Stimulated activated CD8-positive, alpha-beta memory T cell treated with anti-CD3 and anti-CD28 coated beads, Interleukin-12 subunit alpha, Interleukin-12 subunit beta, amount 100 ng/mL, for 4 hours (primary cell): Measurements from ENCODE around the gene FKRP.

Experiments
- DNase-seq: peaks from one replicate; pipeline ENCODE4 v3.0.0-alpha.2; 2020; ENCODE audit warnings: low read depth

Gene FKRP

DNA sequence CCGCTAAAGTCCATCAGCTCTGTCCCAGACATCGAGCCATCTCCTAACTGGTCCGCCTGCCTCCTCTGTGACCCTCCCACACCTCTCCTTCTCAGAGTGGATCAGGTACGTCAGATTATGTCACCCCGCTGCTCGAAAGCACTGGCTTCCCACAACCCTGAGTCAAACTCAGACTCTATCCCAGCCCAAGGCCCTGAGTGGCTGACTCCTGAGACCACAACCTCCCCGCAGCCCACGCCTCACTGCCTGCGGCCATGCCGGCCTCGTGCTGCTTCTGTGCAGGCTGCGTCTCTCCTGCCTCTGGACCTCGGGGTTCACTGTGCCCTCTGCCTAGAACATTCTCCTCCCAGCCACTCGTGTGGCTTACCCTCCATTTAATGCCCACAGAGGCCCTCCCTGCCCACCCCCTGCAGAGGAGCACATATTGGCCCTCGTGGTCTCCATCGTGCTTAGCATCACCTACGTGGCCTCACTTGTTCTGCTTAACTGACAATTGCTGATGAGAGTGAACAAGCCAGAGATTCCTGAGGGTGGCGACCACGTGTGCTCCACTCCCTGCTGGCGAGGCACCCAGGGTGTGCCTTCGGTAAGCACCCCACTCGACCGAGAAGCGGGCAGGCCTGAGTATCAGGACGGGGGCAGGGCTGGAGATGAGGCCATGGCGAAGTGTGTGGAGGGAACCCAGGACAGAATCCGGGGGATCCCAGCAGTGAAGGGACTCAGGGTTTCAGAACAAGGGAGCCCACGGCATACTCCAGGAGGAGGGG is 13.5 kb upstream of the FKRP start:
- no peak for DNase-seq

DNA sequence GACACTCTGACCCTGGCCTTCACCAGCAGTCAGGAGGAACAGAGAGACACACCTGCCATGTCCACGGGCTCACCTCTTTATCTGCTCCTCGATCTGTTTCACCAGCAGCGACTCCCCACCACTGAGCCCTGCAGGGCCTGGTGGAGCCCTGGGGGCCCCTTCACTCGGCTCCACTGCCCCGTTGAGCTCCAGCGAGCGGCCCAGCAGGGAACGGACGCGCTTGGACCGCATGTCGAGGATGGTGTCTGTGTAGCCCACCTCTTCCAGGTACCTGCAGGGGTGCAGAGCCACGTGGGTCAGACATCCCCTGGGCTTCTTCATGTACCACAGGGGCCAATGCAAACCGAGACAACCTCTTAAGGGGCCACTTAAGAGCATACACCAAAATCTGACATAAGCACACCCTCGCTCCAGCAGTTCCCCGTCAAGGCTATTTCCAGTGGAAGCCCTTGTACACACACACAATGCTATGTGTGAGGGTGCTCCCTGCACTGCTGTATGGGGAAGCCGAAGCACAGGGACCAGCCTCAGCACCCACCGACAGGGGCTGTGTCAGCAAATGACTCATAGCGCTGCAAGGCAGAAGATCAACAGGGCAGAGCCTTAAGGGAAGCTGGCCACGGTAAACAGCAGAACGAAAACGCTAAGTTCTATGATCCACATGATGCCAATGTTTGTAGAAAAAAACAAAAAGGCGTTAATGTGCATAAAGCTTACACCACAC is 12.7 kb upstream of the FKRP start:
- DNase-seq: no peak

DNA sequence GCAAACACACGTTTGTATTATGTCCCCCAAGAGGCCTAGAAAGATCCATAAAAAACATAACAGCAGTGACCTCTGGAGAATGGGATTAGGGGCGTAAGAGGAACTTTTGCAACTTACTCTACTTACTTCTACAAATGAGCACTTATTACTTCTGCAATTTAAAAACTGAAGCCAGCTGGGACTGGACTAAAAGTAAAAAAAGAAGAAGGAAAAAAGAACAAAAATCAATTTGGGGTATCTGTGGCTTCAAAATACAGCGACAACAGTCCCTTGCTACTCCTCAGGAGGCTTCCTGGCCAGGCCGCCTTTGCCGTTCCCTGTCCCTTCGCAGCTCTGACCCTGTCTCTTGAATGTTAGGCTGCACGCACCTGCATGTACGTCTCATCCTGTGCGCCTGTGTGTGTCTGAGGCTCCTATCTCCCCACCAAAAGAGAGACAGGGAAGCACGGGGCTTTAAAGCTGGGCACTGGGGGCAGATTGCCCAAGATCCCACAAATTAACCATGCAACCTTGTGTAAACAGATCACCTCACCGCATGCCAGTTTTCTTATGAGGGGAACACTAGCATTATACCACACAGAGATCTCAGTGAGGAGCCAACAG is 12.1 kb upstream of the FKRP start:
- no peak for DNase-seq

DNA sequence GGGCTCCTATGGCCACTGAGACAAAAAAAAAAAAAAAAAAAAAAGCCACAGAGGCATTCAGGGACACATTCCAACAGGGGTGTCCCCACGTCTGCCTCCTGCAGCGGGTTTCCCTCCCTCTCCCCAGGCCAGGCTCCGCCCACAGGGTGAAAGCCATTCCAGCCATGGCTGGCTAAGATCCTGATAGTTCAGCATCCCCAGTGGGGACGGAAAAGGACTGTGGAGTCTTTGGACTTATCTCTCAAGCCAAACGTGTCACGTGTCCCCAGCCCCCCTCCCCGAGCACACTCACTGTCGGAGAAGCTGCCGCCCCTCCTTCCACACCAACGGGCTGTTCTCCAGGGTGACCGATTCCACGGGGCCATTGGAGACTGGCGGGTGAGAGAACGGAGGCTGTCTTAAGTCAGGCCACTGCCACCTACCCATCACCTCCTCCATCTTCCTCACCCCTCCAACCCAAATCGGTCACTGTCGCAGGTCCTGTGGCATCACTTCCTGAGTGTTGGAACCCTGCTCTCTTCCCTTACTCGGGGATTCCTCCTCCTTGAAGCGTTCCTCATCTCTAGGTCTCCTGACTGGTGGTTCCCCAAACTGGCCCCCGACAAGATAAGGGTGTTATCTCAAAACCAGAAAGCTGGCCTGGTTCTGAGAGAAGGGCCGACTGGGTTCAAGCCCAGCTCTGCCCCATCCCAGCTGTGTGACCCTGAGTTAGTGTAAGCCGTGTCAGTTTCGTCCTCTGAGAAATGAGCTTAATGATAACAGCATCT is 9.1 kb upstream of the FKRP start:
- no peak for DNase-seq

DNA sequence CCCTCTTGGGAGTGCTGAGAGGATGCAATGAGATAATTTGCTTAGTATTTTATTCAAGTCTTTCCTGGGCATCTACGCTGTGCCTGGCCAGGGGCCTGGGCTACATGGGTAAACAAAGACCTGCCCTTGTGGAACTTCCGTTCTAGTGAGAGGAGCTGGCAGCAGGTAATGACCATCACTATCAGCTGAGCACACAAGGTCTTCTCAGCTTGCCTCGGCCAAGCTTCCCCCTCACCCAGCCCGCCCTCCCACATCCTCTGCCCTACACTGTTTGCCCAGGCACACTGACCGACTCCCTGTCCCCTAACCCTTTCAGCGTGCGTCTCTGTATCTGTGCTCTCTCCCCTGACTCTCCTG is 8.6 kb upstream of the FKRP start:
- no peak for DNase-seq

DNA sequence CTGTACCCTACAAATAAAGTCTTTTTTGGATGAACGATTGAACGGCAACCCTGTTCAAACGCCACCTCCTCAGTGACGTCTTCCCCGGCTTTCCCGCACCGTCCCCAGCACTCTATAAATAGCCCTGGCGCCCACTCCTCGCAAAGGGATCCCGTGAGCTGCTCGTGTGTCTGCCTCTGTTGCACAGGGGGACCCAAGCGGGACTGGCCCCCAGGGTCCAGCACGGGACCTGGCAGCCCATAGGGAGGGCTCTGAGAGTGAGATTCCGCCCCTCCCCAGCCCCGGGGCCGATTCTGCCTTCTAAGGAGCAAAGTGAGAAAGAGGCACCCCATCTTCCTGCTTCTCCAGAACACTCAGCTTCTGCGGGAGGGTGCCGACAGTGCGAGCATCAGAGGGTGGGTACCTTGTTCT is 8.1 kb upstream of the FKRP start:
- no peak for DNase-seq

DNA sequence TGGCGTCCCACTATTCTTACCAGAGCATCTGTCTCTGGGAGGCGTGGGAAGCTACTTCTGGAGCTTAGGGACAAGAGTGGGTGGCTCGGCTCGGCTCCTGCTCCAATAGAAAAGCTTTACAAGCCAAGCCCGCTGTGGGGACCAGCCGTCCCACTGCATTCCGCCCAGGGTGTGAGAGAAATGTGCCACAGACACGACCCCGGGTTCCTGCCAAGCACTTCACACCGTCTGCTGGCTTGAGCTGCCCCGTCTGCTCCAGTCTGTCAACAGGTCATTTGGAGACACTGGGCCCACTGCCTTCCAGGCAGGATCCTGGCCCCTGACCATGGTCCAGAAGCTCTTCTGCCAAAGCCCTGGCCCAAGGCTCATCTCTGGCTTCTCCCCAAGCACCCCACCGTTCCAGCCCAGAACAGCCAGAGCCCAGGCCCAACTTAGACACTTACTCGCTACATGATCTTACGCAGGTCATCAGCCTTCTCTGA is 6.5 kb upstream of the FKRP start:
- DNase-seq: no peak

DNA sequence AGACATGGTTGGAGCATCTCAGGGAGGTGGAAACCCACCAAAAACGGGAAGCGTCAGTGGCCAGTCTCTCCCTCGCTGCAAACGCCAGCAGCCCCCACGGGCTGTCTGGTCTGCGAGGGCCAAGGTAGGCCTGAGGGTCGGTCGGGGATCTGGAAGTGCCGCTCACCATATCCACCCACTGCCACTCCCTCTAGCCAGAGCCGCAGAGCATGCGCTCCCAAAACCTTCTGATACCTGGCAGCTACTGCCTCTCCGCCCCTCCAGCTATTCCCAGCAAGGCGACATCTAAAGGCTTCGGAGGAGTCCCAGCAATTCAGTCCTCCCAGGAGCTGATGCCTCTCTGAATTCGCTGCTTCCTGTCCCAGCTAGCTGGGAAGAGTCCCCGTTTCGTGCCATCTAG is 4.4 kb upstream of the FKRP start:
- DNase-seq: no peak

DNA sequence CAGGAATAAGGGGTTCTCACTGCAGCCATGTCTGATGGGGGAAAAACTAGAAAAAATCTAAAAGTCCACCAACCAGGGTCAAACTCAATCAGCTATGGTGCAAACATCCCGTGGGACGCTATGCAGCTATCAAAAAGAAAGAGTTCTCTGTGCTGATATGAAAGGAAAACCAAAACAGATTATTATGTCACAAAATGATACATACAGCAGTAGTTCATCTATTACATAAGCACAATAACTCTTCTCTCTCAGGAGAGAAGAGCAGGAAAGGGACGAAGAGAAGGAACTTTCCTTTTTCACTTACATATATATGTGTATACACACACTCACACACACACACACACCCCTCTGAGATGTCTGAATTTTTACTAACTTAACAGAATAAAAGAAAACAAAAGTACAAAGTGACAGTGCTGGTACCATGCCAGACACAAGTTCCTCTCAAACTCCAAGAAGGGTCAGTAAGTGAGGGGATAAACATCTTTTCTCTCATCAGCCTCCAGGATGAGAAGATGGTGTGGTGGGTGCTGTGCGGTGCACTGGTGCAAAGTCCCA is 2.9 kb upstream of the FKRP start:
- no peak for DNase-seq

DNA sequence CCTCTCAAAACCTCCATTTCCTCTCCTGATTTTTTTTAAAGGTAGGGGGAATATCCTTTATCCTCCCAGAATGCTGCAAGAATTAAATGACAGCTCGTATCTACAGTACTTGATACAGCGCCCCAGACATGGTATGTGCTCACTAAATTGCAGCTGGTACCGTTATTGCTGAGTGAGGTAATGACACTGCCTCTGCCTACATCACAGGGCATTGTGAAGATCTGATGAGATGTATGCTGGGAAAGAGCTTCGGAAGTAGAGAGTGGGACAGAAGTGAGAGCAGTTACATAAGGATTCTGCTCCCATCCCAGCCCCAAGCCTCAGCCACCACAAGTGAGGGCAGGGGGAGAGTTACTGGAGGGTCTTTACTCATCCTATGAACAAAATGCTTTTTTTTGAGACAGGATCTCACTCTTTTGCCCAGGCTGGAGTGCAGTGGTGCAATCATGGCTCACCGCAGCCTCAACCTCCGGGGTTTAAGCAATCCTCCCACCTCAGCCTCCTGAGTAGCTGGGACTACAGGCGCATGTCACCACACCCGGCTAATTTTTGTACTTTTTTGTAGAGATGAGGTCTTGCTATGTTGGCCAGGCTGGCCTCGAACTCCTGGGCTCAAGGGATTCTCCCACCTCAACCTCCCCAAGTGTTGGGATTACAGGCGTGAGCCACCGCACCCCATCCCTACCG is 1.7 kb upstream of the FKRP start:
- no peak for DNase-seq

DNA sequence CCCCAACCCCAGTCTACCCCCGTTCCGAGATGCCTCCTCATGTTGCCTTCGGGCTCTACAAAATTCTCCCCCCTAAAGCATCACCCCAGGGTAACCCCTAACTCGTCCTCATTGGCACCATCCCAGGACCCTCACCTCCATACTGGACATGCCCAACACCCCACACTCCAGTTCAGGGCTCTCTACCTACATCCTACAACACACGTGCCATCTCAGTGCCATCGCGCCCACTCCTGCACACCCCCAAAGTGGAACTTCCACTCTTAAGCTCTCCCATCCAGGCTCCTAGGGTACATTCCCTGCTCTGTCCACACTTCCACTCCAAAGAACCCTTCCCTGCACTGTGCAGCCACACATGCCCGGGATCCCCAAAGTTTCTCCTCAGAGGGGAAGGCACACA is 827 bp upstream of the FKRP start:
- DNase-seq: no peak

DNA sequence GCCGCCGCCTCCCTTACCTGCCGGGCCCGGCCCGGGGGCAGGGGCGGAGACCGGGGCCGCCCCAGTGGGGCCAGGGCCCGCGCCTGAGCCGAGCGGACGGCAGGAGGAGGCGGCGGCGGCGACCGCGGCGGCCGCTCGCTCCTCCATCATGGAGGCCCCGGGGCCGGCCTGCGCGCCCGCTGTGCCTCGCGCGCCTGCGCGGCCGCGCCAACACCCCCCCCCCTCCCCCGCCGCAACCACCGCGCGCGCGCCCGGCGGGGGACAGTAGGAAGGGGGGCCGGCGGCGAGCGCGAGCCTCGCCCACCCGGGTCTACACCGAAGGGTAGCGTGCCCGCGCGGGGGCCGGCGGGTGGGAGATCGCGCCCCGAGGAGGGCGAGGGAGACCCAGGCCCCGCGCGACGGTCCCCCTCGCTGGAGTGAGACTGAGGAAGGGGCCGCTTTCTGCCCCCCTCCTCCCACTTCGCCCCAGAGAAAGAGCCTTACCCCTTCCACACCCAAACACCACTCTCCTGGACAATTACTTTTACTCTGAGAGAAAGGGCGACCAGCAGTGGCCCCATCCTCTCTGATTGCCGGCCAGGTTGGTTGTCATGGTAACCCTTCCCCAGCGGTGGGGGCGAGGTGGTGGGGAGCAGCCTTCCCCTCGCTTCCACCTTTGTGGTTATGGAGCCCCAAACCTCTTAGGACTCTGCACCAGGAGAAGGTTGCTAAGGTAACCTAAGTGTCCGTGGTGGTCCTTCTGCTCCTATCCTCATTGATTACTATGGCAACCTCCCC is 612 bp downstream of the FKRP start, which contains the start of gene STRN4:
STRN4 (minus strand) TSS at position 170 of the 777 bp plus-strand sequence; CDS start at position 150, 20 bp downstream.
- DNase-seq: peak; percentile 51

DNA sequence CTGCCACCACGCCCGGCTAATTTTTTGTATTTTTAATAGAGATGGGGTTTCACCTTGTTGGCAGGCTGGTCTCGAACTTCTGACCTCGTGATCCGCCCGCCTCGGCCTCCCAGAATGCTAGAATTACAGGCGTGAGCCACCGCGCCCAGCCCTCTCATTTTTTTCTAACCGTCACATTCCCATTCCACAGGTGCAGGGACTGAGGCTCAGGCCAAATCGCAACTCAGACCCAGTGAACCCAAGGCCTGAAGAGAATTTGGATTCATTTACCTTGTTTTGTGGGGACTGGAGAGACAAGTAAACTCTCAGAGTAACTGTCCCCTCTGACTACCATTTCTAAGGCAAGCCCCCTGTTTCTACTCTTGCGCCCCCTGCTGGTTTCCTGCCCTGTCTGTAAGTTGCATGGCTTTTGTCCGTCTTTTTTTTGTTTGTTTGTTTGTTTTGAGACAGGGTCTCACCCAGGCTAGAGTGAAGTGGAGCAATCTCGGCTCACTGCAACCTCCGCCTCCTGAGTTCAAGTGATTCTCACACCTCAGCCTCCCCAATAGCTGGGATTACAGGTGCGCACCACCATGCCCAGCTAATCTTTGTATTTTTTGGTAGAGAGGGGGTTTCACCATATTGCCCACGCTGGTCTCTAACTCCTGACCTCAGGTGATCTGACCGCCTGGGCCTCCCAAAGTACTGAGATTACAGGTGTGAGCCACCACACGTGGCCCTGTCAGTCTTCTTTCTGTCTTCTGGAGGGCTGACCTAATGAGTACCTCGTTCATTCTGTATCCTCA is 2.7 kb downstream of the FKRP start:
- peak; percentile 49 for DNase-seq

DNA sequence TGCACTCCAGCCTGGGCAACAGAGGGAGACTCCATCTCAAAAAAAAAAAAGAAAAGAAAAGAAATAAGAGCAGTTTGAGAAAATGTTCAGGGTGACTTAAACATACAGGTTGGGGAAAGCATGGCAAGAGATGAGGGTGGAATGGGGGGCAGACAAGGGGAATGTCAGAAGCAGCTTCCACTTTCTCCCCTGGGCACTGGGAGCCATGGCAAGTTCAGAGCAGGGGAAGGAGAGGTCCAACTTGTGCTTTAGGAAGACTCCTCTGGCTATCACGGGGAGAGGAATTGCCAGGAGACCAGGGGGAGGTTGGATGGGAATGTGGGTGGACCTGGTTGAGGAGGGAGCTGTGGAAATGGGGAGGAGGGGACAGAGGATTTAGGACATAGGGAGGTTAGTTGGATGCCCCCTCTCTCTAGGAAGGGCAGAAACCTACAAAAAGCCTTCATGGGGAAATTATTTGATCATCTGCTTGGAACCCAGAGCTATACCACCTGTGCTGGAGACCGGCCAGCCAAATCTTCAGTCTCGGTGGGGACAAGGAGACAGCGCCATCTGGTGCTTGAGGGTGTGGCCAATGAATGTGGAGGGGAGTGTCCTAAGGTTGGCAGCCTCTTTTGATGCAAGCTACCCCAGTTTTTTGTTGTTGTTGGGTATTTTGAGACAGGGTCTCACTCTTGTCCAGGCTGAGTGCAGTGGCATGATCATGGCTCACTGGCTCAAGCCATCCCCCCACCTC is 7.7 kb downstream of the FKRP start:
- DNase-seq: no peak

DNA sequence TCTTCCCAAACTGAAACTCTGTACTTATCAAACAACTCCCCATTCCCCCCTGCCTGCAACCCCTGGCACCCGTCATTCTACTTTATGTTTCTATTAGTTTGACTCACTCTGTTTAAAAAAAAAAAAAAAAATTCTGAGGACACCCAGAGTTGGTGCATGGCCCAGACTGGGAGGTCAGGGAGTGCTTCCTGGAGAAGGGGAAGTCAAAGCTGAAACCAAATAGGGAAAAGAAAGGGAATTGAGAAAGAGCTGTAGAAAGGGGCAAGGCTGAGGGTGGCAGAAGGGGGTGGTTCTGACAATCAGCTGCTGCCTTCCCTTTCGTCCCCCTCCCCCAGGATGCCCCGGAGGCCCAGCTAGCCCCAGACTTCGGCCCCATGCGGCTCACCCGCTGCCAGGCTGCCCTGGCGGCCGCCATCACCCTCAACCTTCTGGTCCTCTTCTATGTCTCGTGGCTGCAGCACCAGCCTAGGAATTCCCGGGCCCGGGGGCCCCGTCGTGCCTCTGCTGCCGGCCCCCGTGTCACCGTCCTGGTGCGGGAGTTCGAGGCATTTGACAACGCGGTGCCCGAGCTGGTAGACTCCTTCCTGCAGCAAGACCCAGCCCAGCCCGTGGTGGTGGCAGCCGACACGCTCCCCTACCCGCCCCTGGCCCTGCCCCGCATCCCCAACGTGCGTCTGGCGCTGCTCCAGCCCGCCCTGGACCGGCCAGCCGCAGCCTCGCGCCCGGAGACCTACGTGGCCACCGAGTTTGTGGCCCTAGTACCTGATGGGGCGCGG is 9.4 kb downstream of the FKRP start:
- DNase-seq: no peak

DNA sequence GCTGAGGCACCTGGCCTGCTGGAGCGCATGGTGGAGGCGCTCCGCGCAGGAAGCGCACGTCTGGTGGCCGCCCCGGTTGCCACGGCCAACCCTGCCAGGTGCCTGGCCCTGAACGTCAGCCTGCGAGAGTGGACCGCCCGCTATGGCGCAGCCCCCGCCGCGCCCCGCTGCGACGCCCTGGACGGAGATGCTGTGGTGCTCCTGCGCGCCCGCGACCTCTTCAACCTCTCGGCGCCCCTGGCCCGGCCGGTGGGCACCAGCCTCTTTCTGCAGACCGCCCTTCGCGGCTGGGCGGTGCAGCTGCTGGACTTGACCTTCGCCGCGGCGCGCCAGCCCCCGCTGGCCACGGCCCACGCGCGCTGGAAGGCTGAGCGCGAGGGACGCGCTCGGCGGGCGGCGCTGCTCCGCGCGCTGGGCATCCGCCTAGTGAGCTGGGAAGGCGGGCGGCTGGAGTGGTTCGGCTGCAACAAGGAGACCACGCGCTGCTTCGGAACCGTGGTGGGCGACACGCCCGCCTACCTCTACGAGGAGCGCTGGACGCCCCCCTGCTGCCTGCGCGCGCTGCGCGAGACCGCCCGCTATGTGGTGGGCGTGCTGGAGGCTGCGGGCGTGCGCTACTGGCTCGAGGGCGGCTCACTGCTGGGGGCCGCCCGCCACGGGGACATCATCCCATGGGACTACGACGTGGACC is 10.1 kb downstream of the FKRP start:
- no peak for DNase-seq

DNA sequence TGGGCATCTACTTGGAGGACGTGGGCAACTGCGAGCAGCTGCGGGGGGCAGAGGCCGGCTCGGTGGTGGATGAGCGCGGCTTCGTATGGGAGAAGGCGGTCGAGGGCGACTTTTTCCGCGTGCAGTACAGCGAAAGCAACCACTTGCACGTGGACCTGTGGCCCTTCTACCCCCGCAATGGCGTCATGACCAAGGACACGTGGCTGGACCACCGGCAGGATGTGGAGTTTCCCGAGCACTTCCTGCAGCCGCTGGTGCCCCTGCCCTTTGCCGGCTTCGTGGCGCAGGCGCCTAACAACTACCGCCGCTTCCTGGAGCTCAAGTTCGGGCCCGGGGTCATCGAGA is 10.7 kb downstream of the FKRP start:
- DNase-seq: no peak

DNA sequence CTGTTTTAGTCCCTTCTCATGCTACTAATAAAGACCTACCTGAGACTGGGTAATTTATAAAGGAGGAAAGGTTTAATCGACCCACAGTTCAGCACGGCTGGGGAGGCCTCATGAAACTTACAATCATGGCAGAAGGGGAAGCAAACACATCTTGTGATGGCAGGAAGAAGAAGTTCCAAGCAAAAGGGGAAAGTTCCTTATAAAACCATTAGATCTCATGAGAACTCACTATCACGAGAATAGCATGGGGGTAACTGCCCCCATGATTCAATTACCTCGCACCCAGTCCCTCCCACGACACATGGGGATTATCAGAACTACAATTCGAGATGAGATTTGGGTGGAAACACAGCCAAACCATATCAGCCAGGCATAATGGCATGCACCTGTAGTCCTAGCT is 13.3 kb downstream of the FKRP start:
- DNase-seq: no peak
